ENCODE data around the gene PTGER4. TPM values are rescaled to one million over a fixed set of nuclear protein-coding genes. Genes with fewer than 3 reads are reported as not detected.

The PTGER4 gene
- polyA plus RNA-seq, 1 of the 3 experiments (the other 2 are of a cell fraction) = not detected

GRCh38 chr5:40676613-40677343 lies 2.9 kb upstream of the PTGER4 start:
- TF ChIP-seq MAX (IDR thresholded peaks at IDR 0.05; ENCODE audit: low read depth) (no peak), FOXM1 (IDR thresholded peaks at IDR 0.05; ENCODE audit: low read depth) (no peak), JUND (IDR thresholded peaks at IDR 0.05) (no peak), PBX3 (IDR thresholded peaks at IDR 0.05) (no peak), FOXJ3 (CRISPR knock-in tag; IDR thresholded peaks at IDR 0.05) (no peak), GABPA (IDR thresholded peaks at IDR 0.05; ENCODE audit: low read depth) (no peak), USF2 (IDR thresholded peaks at IDR 0.05; ENCODE audit: borderline replicate concordance, low read depth, low read length) (no peak), ZBTB33 (IDR thresholded peaks at IDR 0.05; ENCODE audit: borderline replicate concordance, low read depth) (no peak), FOSL2 (IDR thresholded peaks at IDR 0.05; ENCODE audit: borderline replicate concordance, low read depth) (no peak), TCF12 (IDR thresholded peaks at IDR 0.05) (no peak), RCOR1 (IDR thresholded peaks at IDR 0.05; ENCODE audit: low read length) (no peak), GATA2 (CRISPR knock-in tag; IDR thresholded peaks at IDR 0.05) (no peak), NFIC (IDR thresholded peaks at IDR 0.05; ENCODE audit: borderline replicate concordance) (no peak), MXI1 (IDR thresholded peaks at IDR 0.05; ENCODE audit: low read depth, low read length) (no peak), MEF2A (IDR thresholded peaks at IDR 0.05; ENCODE audit: borderline replicate concordance, low read depth) (no peak), POLR2AphosphoS5 (IDR thresholded peaks at IDR 0.05; ENCODE audit: low read depth, low read length) (no peak), TAF1 (IDR thresholded peaks at IDR 0.05; ENCODE audit: borderline replicate concordance, low read depth, low read length) (no peak), TEAD4 (IDR thresholded peaks at IDR 0.05; ENCODE audit: borderline replicate concordance, insufficient read depth) (no peak), YY1 (IDR thresholded peaks at IDR 0.05; ENCODE audit: low read depth) (no peak)
- no peak overlapping the region for H2AFZ ChIP-seq (ENCODE audit: low read depth)
- no peaks in the 10 kb centered on the region for H3K79me2 ChIP-seq (ENCODE audit: insufficient read depth)
- H3K4me2 ChIP-seq = no peak overlapping the region; the same call in 1 of the 2 replicates
- H3K9me3 ChIP-seq = no peaks in the 10 kb centered on the region
- ChIA-PET POLR2A (no interaction called here), CTCF (interaction anchor here (1.7 kb wide), 1 partner anchor 12 kb away, joined by 6 read pairs; no protein-coding TSS in a partner anchor)
- no peaks in the 10 kb centered on the region for H3K36me3 ChIP-seq (replicated peaks in 1 of 2; ENCODE audit: control insufficient read depth in 1 of 2, insufficient read depth in 2 of 2, low read length in 1 of 2)
- no peak overlapping the region for H3K4me3 ChIP-seq (ENCODE audit: low read depth in 2 of 2, low read length in 1 of 2)
- WGBS (ENCODE audit: low lambda C conversion rate) = 24% methylated on average over 3 of the region's 3 CpGs
- H3K27me3 ChIP-seq (ENCODE audit: insufficient read depth) = peaks cover 59% of the 10 kb centered on the region
- no peaks in the 10 kb centered on the region; the same call in 1 of the 2 replicates for H4K20me1 ChIP-seq (ENCODE audit: insufficient read depth)
- no peak overlapping the region for H3K27ac ChIP-seq (ENCODE audit: low read depth in 2 of 2, low read length in 1 of 2)
- DNase-seq = no peak
- no peaks in the 10 kb centered on the region for H3K9me2 ChIP-seq
- H3K4me1 ChIP-seq (ENCODE audit: control insufficient read depth in 1 of 2, insufficient read depth in 2 of 2, low read depth in 1 of 2, low read length in 1 of 2) = peaks cover 6 to 11% of the 10 kb centered on the region in 2 experiments; a peak in 2 of 4 replicates
- peaks cover 4% of the 10 kb centered on the region for H3F3A ChIP-seq (replicated peaks; ENCODE audit: insufficient read depth)
- no peak overlapping the region for H3K9ac ChIP-seq

All from SK-N-SH (cell line).